ENCODE results near the gene PLCL1.

The PLCL1 gene

GRCh38 chr2:197994751-197995150 is 190.4 kb downstream of the PLCL1 start:
- no peak overlapping the region for H3K27ac ChIP-seq
- TF ChIP-seq ZFX (IDR thresholded peaks at IDR 0.05; ENCODE audit: borderline replicate concordance): no peak
- TF ChIP-seq, protein P1, sequence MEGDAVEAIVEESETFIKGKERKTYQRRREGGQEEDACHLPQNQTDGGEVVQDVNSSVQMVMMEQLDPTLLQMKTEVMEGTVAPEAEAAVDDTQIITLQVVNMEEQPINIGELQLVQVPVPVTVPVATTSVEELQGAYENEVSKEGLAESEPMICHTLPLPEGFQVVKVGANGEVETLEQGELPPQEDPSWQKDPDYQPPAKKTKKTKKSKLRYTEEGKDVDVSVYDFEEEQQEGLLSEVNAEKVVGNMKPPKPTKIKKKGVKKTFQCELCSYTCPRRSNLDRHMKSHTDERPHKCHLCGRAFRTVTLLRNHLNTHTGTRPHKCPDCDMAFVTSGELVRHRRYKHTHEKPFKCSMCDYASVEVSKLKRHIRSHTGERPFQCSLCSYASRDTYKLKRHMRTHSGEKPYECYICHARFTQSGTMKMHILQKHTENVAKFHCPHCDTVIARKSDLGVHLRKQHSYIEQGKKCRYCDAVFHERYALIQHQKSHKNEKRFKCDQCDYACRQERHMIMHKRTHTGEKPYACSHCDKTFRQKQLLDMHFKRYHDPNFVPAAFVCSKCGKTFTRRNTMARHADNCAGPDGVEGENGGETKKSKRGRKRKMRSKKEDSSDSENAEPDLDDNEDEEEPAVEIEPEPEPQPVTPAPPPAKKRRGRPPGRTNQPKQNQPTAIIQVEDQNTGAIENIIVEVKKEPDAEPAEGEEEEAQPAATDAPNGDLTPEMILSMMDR (IDR thresholded peaks at IDR 0.05): no peak

- no peak overlapping the region for H3K27ac ChIP-seq
- no peak for TF ChIP-seq ZFX (IDR thresholded peaks at IDR 0.05; ENCODE audit: borderline replicate concordance)
- TF ChIP-seq, protein P1 (IDR thresholded peaks at IDR 0.05): no peak
These were observed 192.2 kb downstream of the PLCL1 start for GRCh38 chr2:197996583-197996982.

- no peak overlapping the region for H3K27ac ChIP-seq
- no peak for TF ChIP-seq ZFX (IDR thresholded peaks at IDR 0.05; ENCODE audit: borderline replicate concordance)
- TF ChIP-seq, protein P1 (IDR thresholded peaks at IDR 0.05): no peak
These were observed 192.7 kb downstream of the PLCL1 start for GRCh38 chr2:197997083-197997541.

GRCh38 chr2:197998702-197999101 is 194.3 kb downstream of the PLCL1 start:
- H3K27ac ChIP-seq: no peak overlapping the region
- no peak for TF ChIP-seq ZFX (IDR thresholded peaks at IDR 0.05; ENCODE audit: borderline replicate concordance)
- TF ChIP-seq, protein P1 (IDR thresholded peaks at IDR 0.05): no peak

DNA sequence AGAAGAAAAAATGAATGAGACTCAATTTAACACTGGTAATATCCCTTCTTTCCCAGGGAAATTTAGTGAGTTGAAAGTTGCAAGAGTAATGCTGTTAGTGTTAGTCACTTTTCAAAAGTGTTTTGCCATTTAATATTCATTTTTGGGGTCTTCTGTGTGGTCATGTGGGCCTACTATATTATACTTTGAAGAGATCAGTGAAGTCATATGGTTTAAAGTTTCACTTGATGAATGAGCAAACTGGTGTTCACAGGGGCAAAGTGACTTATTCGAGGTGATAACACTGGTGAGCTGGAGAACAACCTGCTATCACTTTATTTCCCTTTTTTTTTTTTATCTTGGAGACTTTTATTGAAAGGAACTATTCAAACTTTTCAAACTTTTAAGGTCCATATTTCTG is 196.0 kb downstream of the PLCL1 start:
- no peak for TF ChIP-seq ZFX (IDR thresholded peaks at IDR 0.05; ENCODE audit: borderline replicate concordance)
- TF ChIP-seq, protein P1 (IDR thresholded peaks at IDR 0.05): no peak
- no peak overlapping the region for H3K27ac ChIP-seq

DNA sequence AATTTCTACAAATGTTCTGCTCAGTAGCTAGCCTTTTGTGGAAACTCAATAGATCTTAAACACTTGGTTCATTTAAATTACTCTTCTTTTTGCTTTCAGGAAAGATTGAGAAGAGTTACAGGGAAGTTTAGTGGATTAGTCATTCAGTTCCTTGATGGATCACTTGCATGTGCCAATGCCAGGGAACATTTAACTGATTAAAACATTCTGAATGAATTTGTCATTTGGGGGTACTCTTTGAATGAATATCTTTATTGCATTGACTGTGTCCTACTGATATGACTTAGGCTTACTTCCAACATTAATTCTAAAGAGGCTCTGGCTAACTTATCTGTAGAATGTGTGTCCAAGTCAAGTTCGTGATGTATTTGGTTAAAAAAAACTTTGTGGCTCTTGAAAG is 199.8 kb downstream of the PLCL1 start:
- TF ChIP-seq, protein P1 (IDR thresholded peaks at IDR 0.05): no peak
- no peak for TF ChIP-seq ZFX (IDR thresholded peaks at IDR 0.05; ENCODE audit: borderline replicate concordance)
- no peak overlapping the region for H3K27ac ChIP-seq

- H3K27ac ChIP-seq: no peak overlapping the region
- TF ChIP-seq, protein P1 (IDR thresholded peaks at IDR 0.05): no peak
- no peak for TF ChIP-seq ZFX (IDR thresholded peaks at IDR 0.05; ENCODE audit: borderline replicate concordance)
These were observed 200.8 kb downstream of the PLCL1 start for GRCh38 chr2:198004921-198005829.

Data from 22Rv1 (cell line).